CD4-positive, alpha-beta T cell treated with Interleukin-2 at 100 ng/mL for 4 hours (primary cell): ENCODE data around the gene KARS1.
A peak's percentile ranks its signal among the peaks of the same experiment; 100 is the strongest.
"Not testable (repeated sequence)": the region's sequence is repeated elsewhere in the genome, so short reads cannot be mapped to it uniquely, and the experiment has no call there.

Experiments used
- DNase-seq: peaks from one replicate; pipeline ENCODE4 v3.0.0-alpha.2; 2020; ENCODE audit warnings: low spot score

The KARS1 gene

DNA sequence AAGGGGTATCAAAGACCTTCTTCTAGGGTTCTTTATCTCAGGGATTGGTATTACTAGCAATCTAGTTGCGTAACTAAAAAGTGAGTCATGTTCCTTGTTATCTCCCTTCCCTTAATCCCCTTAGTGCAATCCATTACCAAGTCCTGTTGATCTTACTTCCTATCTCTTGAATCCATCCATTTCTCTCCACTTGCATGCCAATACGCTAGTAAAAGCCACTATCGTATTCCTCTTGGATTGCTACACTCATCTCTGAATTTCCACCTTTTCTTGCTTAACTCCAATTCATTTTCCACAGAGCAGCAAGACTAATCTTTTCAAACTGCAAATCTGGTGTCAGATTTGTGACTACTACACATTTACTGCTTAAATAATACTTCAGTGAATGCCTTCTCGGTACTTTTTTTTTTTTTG is 22.5 kb downstream of the KARS1 start:
- no peak for DNase-seq

DNA sequence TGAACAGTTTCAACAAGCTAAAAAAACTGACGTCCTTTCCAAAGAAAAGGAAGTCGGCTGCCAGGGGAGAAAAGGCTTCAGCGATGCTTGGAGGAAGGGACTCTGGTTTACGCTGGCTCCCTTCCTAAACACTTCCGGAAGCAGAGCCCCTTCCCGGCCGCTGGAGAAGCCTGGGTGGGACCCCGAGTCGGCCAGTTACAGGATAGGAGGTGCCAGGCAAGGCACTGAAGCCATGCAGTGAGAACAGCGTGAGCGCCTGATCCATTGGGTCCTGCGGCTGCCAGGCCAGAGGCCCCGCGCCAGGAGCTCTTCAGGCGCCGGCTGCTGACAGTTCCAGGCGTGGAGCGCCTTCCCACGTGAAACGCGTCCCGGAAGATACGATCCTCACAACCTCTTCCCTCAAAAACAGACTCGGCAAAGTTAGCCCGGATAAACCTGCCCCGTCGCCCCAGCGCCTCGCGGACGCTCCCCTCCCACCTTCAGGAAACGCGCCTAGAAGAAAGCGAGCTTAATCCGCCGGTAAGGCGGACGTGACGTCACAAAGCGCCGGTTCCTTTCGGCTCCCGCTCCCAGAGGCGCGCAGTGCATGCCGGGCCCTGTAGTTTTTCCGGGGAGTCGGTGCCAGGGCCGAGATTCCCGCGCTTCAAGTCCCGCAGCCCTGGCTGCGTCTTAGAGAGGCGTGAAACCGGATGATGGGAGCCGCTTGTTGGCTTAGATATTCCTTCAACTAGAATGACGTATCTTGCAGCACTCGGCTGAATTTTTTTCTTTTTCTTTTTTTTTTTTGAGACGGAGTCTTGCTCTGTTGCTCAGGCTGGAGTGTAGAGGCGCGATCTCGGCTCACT is 24.5 kb downstream of the KARS1 start, which contains the start of gene ADAT1:
Gene ADAT1, minus strand, starts transcription at position 521 of the 845 bp plus-strand sequence. CDS start 2,482 bp downstream, outside the sequence.
- DNase-seq = peak; percentile 95

DNA sequence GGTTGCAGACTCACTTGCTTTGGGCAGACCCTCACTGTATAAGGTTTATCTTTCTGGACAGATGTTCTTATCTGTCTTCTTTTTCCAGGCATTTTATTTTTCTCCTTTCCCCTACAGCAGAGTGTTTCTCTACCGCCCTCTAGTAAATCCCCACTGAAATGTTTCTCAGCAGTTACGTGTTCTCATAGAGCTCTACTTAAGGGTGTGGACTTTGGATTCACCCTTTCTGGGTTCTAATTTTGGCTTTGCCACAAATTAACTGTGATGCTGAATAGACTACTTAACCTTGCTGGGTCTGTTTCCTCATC is 26.3 kb downstream of the KARS1 start:
- DNase-seq = peak; percentile 45

DNA sequence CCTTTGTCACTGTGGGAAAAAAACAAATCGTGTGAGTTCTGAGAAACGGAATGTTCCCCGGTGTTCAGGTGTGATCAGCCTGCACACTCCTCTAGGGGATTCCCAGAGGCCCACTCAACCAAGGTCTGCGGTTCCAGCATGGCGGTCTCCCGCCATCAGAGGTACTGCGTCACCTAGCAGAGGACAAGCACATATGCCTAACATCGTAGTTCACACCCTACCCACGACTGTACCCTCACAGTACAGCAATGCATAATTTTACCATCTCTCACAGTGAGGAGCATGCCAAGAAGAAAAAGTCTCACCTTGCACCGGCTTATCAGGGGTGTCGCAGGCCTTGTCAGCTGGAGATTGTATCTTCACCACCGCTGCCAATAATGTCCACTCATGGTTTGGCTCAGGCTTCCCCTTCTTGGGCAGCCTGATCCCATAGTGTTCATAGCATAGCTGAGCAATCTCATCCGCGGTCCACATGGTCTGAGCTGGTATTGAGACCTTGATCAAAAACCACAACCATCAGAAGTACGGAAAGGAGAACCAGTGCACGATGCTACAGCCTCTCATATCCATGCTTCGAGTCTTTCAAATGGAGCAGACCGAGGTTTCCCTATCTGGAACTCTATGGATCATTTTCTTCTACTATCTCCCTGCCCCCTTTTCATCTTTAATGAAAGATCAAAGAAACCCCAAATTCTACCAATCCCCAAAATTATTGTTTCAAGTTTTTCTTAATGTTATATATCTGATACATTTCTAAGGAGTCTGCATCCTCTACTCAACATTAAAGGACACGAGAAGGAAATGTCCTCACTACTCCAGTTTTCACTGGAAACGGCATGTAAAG is 26.9 kb downstream of the KARS1 start:
- peak; percentile 80 for DNase-seq

DNA sequence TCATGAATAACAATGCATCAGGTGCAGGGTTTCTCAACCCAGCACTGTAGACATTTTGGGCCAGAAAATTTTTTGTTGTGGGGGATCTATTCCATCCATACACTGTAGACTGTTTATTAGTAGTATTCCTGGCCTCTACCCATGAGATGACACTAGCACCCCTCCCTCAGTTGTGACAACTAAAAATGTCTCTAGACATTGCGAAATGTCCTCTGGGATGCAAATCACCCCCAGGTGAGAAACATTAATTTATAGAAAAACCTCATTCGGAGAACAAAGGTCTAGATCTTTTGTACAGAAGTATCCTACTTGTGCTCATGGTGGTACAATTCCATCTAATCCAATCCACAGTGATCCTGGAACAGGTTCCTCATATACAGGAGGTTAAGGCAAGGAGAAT is 28.7 kb downstream of the KARS1 start:
- DNase-seq = no peak

DNA sequence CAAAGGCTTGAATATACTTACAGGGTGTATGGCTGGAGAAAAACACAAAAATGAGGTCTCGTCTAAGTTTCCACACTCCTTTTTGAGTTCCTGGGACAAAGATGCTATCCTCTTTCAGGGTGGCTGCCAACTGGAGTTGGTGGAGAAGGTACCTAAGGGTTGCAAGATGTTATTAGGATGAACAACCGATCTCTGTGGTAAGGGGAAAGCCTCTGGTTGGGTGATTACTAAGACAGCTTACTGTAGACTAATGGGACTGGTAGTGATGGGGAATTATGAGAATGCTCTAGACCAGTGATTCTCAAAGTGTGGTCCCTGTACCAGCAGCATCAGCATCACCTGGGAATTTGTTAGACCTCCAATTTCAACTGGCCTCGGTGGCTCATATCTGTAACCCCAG is 30.3 kb downstream of the KARS1 start:
- no peak for DNase-seq

DNA sequence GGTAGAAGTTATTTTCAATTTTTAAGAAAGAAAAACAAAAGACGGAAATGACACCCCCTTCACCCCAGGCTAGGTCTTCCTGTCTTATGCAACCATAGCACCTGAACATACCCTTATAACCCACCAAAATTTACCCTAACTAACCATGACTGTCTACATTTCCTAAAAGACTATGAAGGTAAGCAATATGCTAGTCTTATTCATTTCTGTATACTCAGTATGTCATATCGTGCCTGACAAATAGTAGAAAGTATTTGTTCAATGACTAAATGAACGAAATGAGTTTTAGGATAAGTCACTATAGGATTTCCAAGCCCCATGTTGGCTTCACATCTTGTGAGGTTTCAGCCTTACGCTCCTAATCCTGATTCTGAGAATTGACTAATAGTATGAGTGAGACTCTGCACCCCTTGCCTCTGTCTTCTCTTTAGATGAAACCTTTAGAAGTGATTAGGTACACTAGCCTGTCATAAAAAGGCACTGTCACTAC is 30.9 kb downstream of the KARS1 start:
- peak; percentile 37 for DNase-seq

DNA sequence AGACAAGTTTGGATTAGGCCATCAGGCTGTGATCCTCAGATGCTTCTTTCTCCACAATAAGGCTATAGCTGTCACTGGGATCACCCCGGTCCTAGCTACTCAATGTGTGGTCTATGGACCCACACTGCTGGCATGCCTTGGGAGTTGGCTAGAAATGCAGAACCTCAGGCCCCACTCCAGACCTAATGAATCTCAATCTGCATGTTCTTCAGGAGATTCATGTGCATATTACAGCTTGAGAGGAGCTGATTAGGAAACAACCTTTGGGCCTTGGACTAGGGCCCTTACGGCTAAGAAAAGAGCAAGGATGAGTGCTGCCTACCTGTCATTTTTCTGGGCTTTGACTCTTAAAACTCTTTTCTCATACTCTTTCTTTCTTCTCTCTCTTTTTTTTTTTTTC is 31.8 kb downstream of the KARS1 start:
- DNase-seq = no peak

DNA sequence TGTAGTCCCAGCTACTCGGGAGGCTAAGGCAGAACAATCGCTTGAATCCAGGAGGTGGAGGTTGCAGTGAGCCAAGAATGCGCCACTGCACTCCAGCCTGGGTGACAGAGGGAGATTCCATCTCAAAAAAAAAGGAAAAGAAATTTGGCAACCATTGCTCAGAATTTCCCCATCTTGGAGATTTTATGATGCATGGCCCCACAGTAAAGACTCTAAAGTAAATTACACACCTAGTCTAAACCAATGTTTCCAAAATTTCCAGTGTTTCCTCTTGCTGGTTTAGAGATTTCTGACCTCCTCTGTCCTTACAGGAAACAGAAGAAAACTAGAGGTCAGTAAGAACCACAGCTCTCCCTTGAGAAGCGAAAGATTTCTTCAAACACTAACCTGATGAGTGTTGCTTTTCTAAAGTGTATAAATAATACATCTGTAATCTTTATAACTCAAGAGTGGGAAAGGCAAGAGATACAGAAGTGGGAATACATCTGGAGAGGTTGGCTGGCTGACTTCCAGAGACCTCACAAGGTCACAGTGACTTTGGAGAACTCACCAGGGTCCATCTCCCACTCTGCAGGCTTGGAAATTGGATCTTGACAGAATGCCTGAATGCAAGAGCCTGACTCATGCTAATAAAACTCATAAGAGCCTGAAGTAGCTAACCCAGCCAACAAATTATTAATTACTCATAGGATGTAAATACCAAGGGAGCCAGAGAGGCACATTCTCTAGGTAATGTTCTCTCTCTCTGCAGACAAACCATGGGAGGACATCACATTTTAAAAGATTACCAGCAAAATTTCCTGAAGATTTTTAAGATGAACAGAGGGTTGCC is 33.2 kb downstream of the KARS1 start:
- DNase-seq = no peak

DNA sequence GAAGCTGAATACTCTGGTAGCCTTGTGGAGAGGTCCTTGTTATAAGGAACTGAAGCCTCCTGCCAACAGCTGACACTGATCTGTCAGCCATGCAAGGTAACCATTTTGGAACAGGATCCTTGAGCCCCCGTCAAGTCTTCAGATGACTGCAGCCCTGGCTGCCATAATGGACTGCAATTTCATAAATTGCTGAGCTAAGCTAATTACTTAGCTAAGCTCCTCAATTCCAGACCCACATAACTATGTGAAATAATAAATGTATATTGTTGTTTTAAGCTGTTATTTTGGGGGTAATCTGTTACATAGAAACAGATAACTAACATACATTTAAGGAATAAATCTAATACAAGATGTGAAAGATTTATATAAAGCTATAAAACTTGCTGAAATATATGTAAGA is 41.0 kb downstream of the KARS1 start:
- DNase-seq = no peak

DNA sequence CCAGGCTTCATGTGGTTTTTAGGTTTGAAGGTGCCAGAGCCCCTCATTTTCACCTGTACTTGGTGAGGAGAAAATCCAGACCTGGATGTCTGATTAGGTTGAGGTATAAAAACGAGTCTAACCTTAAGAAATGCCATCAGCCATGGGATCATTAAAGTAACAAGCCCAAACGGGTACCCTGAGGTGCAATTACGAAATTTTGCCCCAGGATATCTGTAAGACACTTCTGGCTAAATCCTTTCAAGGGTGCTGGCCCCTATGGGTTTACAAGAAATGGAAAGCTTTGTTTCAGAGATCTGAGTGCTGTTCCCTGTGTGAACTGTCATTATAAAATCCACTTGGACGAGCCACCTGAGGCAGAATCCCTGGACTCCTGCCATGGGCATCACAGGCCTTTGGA is 44.2 kb downstream of the KARS1 start:
- no peak for DNase-seq

DNA sequence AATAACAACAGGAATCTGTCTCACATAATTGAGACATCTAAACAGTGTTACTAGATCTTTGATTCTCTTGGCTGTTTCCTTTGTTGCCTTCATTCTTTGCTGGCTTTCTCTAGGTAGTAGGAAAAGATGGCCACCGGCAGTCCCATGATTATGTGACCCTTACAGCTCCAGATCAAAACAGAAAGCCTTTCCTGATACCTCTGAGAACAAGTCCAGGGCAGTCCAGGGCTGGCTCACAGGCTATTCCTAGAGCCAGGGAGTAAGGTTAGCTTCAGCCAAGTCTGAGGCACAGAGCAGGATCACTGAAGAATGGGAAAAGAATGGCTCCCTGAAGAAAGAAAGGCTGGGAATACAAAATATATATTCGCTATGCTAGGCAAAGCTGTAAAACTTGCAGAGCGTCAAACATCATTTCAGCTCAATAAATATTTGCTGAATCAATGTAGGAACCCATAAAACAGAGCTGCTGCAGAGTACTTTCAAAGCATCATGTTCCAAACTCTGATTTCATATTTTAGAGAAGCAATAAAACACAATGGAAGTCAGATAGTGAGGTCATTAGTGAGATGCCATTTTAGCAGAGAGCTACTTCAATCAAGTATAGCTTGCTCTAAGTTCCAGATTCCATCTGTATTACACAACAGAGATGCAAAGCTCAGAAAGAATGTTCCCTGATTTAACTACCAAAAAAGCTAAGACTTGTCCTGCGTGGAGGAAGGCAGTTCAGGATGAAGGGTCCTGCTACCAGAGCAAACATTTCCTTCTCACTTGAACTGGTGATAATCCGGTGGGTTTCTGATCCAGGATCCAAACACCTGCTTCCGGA is 47.8 kb downstream of the KARS1 start:
- DNase-seq = no peak

DNA sequence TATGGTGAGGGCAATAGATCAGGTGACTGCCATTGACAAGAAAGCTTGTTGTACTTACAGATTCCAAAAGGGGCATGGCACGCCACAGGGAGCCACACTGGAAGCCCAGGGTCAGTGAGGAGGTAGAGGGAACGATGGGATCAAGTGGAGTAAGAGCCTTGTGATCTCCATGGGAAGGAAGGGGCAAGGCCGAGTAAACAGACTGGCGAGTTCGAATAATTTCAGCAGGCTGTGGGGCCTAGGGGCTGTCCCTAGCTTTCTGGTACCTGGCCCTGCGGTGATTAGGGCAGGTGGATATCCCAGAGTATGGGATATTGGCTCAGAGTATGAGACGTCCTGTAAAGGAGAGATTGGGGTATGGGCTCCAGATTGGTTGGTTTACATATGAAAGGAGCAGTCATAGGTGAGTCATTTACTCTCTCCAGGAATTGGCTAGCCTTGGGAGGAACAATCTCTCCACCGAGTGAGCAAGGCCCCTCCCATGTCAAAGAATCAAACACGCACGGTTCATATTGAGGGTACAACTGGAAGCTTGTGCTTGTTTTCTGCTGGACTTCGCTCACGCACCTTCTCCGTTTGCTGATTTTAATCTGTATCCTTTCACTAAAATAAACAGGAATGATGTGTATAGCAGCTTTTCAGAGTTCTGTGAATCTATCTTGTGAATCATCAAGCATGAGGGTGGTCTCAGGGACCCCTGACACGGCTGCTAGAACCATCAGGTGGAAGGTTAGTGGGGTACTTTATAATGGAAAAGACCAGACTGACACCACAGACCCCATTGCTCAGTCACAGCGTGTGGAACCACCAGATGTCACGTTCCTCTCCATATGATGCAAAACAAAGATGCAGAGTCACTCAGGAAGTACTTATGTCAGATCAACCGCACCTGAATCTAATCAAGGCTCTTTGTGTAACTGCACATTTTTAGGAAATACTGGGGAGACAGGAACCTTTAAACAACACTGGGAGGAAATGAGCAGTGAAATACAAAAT is 53.3 kb downstream of the KARS1 start:
- DNase-seq = no peak

DNA sequence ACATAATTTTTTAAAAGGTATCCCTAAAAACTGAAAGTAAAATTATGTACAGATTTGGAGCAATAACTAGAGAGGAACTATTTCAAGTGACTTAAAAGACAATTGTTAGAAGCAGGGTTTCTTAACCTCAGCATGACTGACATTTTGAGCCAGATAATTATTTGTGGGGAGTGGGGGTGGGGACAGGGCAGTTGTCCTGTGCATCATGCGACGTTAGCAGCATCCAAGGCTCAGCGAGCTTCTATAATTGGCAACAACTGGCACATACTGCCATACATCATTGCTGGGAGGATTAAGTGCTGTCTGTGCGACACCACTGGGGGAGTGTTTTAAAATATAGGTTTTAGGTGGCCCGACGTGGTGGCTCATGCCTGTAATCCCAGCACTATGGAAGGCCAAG is 54.2 kb downstream of the KARS1 start:
- DNase-seq = no peak

DNA sequence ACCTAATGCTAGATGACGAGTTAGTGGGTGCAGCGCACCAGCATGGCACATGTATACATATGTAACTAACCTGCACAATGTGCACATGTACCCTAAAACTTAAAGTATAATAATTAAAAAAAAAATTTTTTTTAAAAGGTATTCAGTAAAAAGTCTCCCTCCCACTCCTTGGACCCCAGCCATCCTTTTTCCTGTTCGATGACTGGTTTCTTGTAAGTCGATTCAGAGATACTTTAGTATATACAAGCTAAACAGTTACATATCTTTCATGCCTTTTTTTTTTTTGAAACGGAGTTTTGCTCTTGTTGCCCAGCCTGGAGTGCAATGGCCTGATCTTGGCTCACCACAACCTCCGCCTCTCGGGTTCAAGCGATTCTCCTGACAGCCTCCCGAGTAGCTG is 55.5 kb downstream of the KARS1 start:
- DNase-seq = not testable (repeated sequence)

DNA sequence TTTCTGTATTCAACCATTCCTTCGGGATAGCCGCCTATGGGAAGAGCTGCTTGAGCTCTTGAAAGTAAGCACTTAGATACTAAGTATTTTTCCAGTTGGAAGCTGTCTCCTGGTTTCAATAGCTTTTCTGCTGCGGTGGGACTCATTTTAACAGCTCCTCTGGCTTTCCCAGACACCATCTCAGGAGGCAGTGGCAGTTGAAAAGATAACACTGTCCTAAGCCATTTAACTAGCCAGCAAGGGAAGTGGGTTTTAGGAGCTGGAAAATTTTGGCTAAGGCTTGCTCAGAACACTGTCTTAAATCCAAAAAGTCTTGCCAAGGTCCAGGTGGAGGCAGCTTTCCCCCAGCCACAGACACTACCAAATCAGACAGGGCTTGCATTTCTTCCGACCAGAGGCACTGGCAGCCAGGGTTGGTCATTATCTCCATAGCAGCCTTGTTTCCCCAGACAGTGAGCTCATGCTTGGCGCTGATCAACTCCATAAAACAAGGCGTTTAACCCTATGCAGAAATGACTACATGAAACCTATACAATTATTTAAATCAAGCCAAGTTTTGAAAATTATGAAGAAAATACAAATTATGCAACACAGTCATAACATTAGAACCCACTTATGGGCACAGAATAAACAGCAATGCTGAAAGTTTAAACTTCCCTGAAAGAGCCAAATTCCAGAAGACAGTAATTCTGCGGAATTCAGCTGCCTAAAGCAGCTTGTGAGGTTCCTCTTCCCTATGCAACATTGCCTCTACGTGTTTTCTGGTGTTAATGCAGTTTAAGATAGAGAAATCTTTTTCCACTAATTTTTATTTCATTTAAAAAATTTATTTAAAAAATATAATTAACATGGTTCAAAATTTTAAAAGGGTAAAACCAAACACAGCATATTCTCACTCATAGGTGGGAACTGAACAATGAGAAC is 56.3 kb downstream of the KARS1 start:
- DNase-seq = no peak

DNA sequence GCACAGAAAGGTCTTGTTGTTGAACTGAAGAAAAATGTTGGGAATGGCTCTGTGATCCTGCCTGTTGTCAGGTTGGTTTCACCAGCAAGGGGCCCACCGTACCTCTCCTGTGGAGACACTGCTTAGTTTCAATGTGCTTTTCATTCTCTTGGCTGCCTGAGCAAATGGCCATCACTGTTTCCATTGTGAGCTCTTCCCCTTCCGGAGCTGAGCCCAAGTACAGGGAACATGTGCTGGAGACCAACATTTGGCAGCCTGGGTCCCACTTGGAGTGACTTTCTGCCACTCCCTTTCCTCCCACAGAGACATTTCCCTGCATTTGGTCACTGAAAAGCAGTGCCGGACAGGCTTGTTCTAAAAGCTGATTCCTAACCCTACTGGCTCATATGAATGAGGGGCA is 58.2 kb downstream of the KARS1 start:
- no peak for DNase-seq

DNA sequence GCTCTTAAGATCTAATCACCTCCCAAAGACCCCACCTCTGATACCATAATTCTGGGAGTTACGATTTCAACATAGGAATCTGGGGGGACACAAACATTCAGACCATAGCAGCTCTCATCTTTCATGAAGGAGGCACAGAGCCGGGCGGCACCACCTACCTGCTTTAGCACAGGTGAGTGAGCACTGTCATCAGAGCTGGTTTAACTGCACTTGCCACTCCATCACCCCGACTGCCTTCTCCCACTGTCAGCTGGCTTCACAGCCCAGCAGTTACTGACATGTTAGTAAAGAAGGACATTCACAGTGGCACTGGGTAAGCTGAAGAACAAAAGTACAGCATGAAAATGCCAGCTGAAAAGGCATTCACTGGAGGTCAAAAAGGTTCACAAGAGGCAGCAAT is 58.7 kb downstream of the KARS1 start:
- DNase-seq = no peak

DNA sequence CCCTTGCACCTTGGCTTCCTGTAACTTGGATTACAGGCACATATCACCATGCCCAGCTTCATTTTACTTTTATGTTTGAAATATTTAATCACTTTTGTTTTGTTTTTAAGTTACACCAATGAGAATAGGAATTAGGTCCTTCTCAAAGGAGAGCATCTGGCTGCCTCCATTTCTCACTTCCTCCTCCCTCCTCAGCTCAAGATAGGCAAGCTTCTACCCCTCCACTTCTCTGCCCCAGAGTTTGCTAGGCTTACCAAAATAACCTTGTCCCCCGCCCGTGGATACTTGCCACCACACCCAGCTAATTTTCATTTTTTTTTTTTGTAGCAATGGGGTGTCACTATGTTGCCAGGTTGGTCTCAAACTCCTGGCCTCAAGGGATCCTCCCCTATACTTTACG is 63.4 kb downstream of the KARS1 start:
- no peak for DNase-seq
